Activated T-cell treated with anti-CD3 and anti-CD28 coated beads for 48 hours (primary cell): ENCODE results near the gene TMEM221.

Source experiments
- DNase-seq: peaks from one replicate; pipeline ENCODE4 v3.0.0-alpha.2; 2020; ENCODE audit warnings: low read depth

TMEM221 gene

GRCh38 chr19:17405250-17406045, 43.0 kb downstream of the TMEM221 start, which contains the start of gene BST2:
Gene BST2 (minus strand): TSS chr19:17405630. CDS start chr19:17405575, 55 bp downstream.
- DNase-seq = peak; percentile 43

GRCh38 chr19:17404621-17405249, 43.7 kb downstream of the TMEM221 start:
- no peak for DNase-seq

GRCh38 chr19:17404015-17404414, 44.5 kb downstream of the TMEM221 start:
- DNase-seq = no peak

GRCh38 chr19:17402982-17403855, 45.2 kb downstream of the TMEM221 start:
- DNase-seq = peak; percentile 42

GRCh38 chr19:17401628-17402027, 46.8 kb downstream of the TMEM221 start:
- DNase-seq = no peak

- no peak for DNase-seq
These were observed 49.5 kb downstream of the TMEM221 start for GRCh38 chr19:17398902-17399527.

GRCh38 chr19:17394891-17395415, 53.5 kb downstream of the TMEM221 start:
- DNase-seq = peak; percentile 72

- DNase-seq = no peak
These were observed 54.6 kb downstream of the TMEM221 start, which contains the start of gene CCDC194 for GRCh38 chr19:17393914-17394313. Gene CCDC194 (minus strand): TSS chr19:17394196. CDS start chr19:17394158, 38 bp downstream.

GRCh38 chr19:17393002-17393401, 55.5 kb downstream of the TMEM221 start:
- no peak for DNase-seq

- no peak for DNase-seq
These were observed 56.9 kb downstream of the TMEM221 start for GRCh38 chr19:17391371-17392151.

- peak; percentile 91 for DNase-seq
These were observed 57.6 kb downstream of the TMEM221 start for GRCh38 chr19:17390665-17391370.

- no peak for DNase-seq
These were observed 58.4 kb downstream of the TMEM221 start for GRCh38 chr19:17389957-17390664.

- no peak for DNase-seq
These were observed 59.2 kb downstream of the TMEM221 start for GRCh38 chr19:17389288-17389687.

- peak; percentile 58 for DNase-seq
These were observed 62.4 kb downstream of the TMEM221 start for GRCh38 chr19:17385878-17386611.
